Measurements from ENCODE around the gene SLK.
A peak's percentile ranks its signal among the peaks of the same experiment; 100 is the strongest.

SLK gene

DNA sequence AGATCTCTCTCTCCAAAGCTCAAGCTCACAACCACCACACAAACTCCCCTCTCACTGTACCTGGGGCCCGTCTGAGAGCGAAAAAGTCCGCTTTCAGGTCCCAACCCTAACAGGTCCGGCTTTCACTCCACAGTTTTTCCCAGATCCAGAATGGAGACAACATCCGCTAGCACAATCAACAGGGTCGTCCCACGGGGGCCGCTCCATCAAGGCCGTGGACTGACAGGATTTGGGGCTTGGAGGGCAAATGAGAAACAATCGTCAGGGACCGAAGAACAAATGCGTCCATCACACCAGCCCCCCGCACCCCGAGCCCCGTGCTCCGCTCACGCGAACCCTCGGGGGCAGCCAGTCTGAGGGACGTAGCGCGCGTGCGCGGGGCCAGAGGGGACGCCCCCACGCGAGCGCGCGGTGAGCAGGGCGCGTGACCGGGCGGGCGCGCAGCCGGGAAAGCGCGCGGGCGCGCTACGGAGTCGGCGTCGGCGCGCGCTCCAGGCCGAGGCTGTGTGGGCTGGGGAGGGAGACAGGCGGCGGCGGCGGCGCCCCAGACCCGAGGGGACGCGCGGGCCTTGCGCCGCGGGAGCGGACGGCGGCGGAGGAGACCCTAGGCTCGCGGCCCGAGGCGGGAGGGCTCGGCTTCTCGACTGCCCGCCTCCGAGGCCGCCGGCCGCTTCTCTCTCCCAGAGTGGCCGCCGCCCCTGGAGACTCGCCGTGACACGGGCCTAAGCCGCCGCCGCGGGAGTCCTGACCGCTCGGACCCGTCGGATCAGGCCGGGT, at the start of gene SLK:
TSS of gene SLK (plus strand) at position 470 of the 777 bp plus-strand sequence. CDS start 606 bp downstream, outside the sequence.
- DNase-seq, result peak; percentile 82

DNA sequence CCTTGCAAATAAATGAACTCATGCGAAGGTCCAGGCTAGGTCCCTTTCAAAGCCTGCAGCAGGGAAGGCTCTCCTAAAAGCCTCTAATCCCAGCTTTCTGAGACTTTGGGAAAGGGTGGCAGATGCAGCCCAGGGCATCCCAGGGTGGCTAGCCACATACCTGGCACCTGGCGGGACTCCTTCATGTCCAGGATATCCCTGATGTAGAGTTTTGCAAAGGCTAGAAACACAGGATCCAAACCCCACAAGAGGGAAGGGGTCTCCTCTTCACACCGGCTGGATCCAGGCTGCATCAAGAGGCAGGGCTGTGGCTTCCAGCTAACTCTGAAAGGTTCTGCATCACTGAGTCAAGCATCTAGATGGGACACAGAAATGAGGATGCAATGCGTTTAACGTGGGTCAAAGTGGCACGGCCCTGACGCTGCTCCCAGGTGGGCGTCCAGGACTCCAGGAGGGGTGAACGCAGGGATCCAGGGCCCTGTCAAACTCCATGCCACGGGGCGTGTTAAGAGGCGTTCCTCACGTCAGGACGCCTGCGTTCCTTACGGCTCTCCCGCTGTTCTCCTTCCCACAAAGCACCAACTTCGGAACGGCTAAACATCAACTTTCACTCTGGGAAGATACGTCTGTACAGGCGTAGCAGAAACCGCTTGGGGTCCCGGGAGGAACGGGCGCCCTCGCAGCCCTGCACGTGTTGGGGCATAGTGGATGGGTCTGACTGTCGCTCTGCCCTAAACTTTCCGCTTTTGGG, 49.5 kb upstream of the SLK start:
- no peak for DNase-seq

- peak; percentile 94 for DNase-seq
Observed at GRCh38 chr10:103918053-103918846, 48.7 kb upstream of the SLK start, which contains the start of gene STN1. Gene STN1, minus strand, starts transcription at chr10:103918184. Its CDS starts 590 bp downstream, at chr10:103917594.

DNA sequence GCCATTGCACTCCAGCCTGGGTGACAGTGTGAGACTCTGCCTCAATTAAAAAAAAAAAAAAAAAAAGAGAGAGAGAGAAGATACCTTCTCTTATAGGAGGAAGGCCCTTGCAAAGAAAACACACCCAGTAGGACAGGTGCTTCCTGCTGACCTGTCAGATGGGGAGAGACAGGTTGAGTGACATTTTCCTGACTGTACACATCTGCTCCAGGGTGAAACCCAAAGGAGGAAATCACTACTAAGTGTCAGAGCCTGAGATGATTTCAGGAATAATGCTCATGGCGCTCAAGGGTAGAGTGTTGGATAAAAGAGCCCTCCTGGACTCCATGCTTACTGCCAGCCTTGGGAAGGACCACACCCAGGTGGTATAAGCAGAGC, 47.3 kb upstream of the SLK start:
- no peak for DNase-seq

GRCh38 chr10:103921248-103921647, 45.7 kb upstream of the SLK start:
- DNase-seq, result no peak

DNA sequence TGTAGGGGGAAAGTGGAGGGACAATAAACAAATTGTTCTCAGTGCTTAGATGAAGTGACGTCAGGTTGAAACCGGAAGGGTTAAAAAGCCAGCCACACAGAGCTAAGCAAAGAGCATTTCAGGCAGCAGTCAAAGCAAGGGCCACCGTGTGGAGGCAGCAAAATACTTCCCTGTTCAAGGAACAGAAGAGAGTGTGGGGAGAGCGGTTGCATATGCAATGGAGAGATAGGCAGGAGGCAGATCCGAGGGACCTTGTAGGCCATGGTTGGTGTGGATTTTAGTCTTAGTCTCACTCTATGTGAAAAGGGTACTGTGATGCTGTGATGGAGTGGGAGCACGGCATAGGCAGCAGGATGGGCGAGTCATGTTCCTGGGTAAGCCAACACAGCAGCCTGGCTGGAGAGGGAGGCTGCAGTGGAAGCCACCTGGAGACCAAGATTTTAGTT, 45.2 kb upstream of the SLK start:
- DNase-seq, result no peak

GRCh38 chr10:103922659-103923058, 44.3 kb upstream of the SLK start:
- no peak for DNase-seq

DNA sequence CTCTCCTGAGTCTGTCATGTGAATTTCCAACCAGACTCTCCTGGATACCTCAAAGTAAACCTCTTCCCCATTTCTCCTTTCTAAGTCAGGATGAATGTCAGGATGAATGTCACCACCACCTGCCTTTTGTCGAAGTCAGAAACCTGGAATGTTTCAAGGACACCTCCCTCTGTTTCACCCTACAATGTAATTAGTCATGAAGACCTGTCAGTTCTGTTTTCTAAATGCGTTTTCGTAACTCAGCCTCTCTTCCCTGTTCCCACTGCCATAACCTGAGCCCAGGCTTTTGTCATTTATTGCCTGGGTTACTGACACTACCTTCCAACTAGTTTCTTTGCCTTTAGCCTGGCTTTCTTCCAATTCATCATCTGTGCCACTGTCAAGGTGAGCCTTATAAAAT, 43.4 kb upstream of the SLK start:
- no peak for DNase-seq

DNA sequence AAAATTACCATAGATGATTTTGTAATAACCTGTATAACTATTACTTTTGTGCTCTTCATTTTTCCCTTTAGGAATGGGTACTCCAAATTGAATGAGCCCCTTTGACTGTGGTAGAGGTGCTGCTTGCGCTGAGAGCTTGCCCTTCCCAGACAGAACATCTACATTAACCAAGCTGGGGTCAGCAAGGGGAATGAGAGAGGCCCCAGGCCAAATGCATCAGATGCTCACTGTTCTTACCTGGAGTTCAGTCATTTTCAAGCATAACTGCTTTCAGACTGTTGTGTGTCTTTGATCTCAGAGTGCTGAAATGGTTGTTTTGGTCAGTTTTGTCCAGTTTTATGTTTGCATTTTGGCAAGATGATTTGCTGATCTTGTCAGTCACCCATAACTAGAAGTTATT, 41.3 kb upstream of the SLK start:
- DNase-seq, result no peak

DNA sequence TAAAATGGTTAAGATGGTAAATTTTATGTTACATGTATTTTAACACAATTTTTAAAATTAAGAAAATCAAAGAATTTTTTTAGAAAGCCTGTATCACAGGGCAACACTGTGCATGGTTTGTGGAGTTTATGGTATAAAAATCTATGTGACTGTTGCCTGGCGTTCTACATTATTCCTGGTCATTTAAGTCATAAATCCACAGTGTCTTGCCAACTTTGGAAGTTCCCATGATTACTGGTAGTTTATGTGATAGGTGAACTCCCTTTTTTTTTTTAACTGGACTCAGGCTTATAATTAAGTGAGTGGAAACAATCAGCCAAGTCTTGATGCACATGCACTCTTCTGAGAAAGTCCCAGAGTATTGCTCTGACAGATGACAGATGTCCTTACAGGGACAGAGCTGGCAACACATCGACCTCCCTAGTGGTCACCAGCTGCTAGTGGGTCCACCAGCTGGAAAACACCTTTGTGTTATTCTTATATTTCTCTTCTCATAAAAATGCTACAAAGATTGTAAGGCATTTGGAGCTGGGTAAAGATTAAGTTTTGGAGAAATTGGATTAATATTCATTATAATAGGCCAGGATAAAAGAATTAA, 40.1 kb upstream of the SLK start:
- no peak for DNase-seq

DNA sequence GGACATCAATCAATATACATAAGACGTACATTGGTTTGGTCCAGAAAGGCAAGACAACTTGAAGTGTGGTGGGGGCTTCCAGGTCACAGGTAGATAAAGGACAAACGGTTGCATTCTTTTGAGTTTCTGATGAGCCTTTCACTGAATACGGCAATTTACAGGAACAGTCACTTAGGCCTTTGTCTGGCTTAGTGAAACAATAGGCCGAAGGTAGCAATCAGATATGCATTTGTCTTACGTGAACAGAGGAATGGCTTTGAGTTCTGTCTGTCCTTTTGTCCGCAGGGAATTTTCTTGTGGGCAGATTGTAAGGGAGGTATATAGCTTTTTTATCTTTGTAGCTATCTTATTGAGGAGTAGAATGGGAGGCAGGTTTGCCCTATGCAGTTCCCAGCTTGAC, 38.2 kb upstream of the SLK start:
- DNase-seq, result no peak

GRCh38 chr10:103929381-103929921, 37.5 kb upstream of the SLK start:
- no peak for DNase-seq

- no peak for DNase-seq
Observed at GRCh38 chr10:103930449-103930848, 36.5 kb upstream of the SLK start.

- DNase-seq, result no peak
Observed at GRCh38 chr10:103930881-103931280, 36.1 kb upstream of the SLK start.

DNA sequence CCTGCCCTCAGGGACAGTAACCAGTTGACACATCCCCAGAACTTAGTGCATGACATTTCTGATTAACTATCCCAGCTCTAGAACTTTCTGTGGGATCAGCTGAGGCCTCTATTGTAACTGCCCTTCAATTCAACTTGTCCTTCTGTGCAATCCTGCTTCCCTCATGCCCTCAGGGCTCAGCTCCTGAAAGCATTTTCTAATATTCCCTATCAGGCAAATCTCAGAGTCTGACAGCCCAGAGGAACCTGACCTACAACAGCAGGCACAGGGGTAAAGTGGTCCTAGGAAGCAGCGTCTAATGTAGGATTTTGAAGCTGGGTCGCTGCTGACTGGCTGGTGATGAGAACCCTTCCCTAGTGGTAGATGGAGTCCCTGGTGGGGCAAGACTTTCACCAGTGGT, 35.3 kb upstream of the SLK start:
- DNase-seq, result no peak

DNA sequence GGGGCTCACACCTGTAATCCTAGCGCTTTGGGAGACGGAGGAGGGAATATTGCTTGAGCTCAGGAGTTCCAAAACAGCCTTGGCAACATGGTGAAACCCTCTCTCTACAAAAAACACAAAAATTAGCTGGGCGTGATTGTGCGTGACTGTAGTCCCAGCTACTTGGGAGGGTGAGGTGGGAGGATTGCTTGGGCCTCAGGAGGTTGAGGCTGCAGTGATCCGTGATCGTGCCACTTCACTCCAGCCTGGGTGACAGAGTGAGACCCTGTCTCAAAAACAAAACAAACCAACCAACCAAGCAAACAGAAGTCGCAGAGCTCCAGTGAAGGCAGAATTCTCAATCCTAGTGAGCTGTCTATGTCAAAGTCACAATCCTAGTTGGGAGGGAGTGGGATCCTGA, 34.7 kb upstream of the SLK start:
- DNase-seq, result no peak

DNA sequence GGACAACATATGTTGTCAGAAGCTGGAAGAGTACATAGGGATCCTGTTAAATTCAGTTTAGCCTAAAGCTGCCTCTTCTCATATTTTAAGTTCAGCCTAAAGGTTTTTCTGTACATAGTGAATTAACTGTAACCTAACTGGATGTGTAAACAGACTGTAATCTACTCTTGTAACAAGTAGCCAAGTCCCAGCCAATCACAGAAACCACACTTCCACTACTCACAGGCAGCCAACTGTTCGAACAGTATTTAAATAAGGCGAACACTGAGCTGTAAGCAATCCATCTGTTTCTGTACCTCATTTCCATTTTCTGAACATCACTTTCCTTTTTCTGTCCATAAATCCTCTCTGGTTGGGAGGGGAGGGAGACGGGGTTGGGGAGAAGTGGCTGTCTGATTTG, 34.0 kb upstream of the SLK start:
- no peak for DNase-seq

DNA sequence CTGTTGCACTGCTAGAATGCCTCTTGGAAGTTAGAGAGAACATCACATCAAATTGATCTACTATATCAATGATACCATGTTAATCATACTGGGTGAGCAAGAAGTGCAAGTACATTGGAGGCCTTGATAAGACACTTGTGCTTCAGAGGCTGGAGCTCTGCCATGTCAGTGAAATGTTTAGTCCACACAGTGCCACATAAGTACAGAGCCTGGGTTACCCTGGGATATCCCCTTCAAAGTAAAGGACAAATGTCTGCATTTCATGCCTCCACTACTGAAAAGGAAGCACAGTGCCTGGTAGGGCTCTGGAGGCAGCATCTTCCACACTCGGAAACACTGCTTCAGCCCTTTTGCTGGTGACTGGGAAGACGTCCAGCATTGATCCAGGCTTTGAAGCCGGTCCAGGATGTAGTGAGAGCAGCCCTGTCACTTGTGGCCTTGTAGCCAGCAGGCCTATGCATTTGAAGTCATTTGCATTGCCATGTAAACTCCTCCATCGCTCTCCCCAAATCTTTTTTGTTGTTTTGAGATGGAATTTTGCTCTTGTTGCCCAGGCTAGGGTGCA, 33.3 kb upstream of the SLK start:
- DNase-seq, result no peak

DNA sequence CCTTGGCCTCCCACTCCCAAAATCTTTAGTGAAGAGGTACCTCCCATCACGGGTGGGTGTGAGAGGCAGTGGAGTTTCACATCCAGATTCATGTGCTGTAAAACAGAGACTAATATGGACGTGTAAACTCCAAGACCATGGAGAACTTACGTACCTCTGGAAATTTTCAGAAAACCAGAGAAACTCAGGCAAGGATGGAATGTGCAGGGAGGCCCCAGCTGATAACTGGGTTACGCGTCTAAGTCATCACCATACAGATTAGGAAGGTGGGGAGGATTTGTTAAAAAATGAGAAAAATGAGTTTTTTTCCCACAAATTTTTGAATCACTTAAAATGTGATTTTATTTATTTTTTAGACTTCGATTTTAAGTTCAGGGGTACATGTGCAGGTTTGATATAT, 32.6 kb upstream of the SLK start:
- DNase-seq, result no peak

DNA sequence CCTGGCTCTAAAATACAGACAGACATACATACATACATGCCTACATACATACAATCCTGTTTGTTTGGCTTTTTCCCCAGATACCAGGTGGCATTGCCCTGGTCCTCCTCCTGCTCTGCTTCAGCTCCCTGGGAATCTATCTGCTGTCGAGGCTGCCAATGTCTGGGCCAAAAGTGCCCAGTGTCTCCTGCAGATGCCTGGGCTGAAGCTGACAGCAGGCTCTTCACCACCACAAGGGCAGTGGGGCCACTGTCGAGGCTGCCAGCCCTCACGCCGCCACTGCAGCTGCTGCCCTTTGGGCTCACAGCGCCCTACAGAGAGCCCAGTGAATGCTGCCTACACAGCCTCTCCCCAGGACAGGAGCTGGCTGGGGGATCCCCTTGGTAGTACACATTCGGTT, 30.9 kb upstream of the SLK start:
- DNase-seq, result no peak

DNA sequence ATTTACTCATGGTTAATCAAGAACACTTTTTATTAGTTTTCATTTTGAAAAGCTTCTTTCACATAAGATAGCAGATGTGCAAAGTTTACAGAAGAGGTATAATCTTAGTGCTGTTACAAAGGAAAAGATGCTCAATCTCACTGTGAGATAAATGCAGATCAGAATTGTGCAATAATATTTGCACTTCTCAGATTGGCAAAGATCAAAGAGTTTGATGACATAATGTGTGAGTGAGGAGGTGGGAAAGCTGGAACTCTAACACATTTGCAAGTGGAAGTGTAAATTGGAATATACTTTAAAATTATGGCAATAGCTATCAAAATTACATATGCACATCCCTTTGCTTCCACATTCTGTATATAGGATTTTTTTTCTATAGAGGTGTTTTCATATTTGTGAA, 27.4 kb upstream of the SLK start:
- DNase-seq, result no peak

GRCh38 chr10:103941801-103942200, 25.1 kb upstream of the SLK start:
- no peak for DNase-seq

Measured in activated gamma-delta T cell treated with Interleukin-2 at 50 U/mL for 16 hours (primary cell).